Calu3 (cell line): ENCODE measurements around the gene IL9. TPM values are rescaled to one million over a fixed set of nuclear protein-coding genes. Genes with fewer than 3 reads are reported as not detected.

Experiments used
- BruUV-seq: library from RNA; stranded (reverse); fragments of 400-500 nt; replicated peaks from 2 replicates; lab custom pipeline; 2021; lab: Mats Ljungman, UMichigan
- CTCF ChIA-PET: fragments of 300-600 bp; sonication (Branson Sonifier 250); formaldehyde crosslinking; loops from one replicate; lab custom pipeline; 2022; ENCODE audit warnings: antibody characterized with exemption; lab: Charles Lee
- DNase-seq: peaks from one replicate; pipeline ENCODE4 v3.0.0; 2022
- H3K27ac Mint-ChIP-seq: one replicate; pipeline ENCODE4 v1.8.0; 2022; ENCODE audit warnings: mixed read lengths; ENCODE audit not compliant: unreplicated experiment
- H3K27me3 Mint-ChIP-seq: one replicate; pipeline ENCODE4 v1.8.0; 2022; ENCODE audit warnings: mixed read lengths; ENCODE audit not compliant: unreplicated experiment
- H3K36me3 Mint-ChIP-seq: one replicate; pipeline ENCODE4 v1.8.0; 2022; ENCODE audit warnings: mild to moderate bottlenecking, moderate library complexity, mixed read lengths; ENCODE audit not compliant: insufficient read depth, unreplicated experiment
- H3K4me1 Mint-ChIP-seq: one replicate; pipeline ENCODE4 v1.8.0; 2022; ENCODE audit warnings: mild to moderate bottlenecking, low read depth, mixed read lengths; ENCODE audit not compliant: unreplicated experiment
- H3K4me3 Mint-ChIP-seq: one replicate; pipeline ENCODE4 v1.8.0; 2022; ENCODE audit warnings: mild to moderate bottlenecking, low read depth, moderate library complexity, mixed read lengths; ENCODE audit not compliant: unreplicated experiment
- H3K9me3 Mint-ChIP-seq: one replicate; pipeline ENCODE4 v1.8.0; 2022; ENCODE audit warnings: low read depth, mixed read lengths; ENCODE audit not compliant: unreplicated experiment
- CTCF ChIP-seq: fragments of 200-600 bp; IDR thresholded peaks from one replicate; pipeline ENCODE4 v1.8.0; 2022; ENCODE audit warnings: antibody characterized with exemption; ENCODE audit not compliant: unreplicated experiment
- intact Hi-C: fragments of 100-400 bp; cut with micrococcal nuclease; formaldehyde crosslinking; loops from one replicate; pipeline ENCODE4 v1.10.0; 2022; ENCODE audit not compliant: unreplicated experiment
- total RNA-seq: library from RNA; stranded (reverse); gene quantifications from 2 replicates; pipeline ENCODE4 v1.2.3, GENCODE V29; 2022

Gene IL9
- total RNA-seq, 1 experiment from 2014 or later = not detected

- Mint-ChIP-seq H3K9me3 (peaks cover 2% of the 10 kb centered on the region), H3K27ac (no peak overlapping the region), H3K4me3 (peak overlapping the region; percentile 77), H3K27me3 (peaks cover 17% of the 10 kb centered on the region), H3K36me3 (peaks cover 13% of the 10 kb centered on the region), H3K4me1 (no peaks in the 10 kb centered on the region)
- no peak for DNase-seq
- BruUV-seq = no TSS peak
- no peak for TF ChIP-seq CTCF
- intact Hi-C loops = no loop called here
- CTCF ChIA-PET = no interaction called here
These were observed 35.3 kb upstream of the IL9 start for GRCh38 chr5:135930949-135931295.

- H3K27me3 Mint-ChIP-seq = peaks cover 23% of the 10 kb centered on the region
- CTCF ChIA-PET = interaction anchor here (1.0 kb wide), 1 partner anchor 39 kb away, joined by 3 read pairs; no protein-coding TSS in a partner anchor
- no peak overlapping the region for H3K27ac Mint-ChIP-seq
- BruUV-seq = no TSS peak
- peaks cover 13% of the 10 kb centered on the region for H3K36me3 Mint-ChIP-seq
- peak; percentile 58 for DNase-seq
- TF ChIP-seq CTCF = no peak
- intact Hi-C loops = no loop called here
- peaks cover 2% of the 10 kb centered on the region for H3K9me3 Mint-ChIP-seq
- H3K4me1 Mint-ChIP-seq = no peaks in the 10 kb centered on the region
- peak overlapping the region; percentile 77 for H3K4me3 Mint-ChIP-seq
These were observed 34.6 kb upstream of the IL9 start for GRCh38 chr5:135930029-135930948.

GRCh38 chr5:135921388-135921787, 25.7 kb upstream of the IL9 start:
- TF ChIP-seq CTCF = no peak
- Mint-ChIP-seq H3K27ac (no peak overlapping the region), H3K9me3 (no peaks in the 10 kb centered on the region), H3K36me3 (no peaks in the 10 kb centered on the region), H3K27me3 (peaks cover 74% of the 10 kb centered on the region), H3K4me3 (no peak overlapping the region), H3K4me1 (no peaks in the 10 kb centered on the region)
- no TSS peak for BruUV-seq
- intact Hi-C loops = no loop called here
- CTCF ChIA-PET = no interaction called here
- DNase-seq = no peak

- no peak for TF ChIP-seq CTCF
- Mint-ChIP-seq H3K9me3 (no peaks in the 10 kb centered on the region), H3K4me3 (no peak overlapping the region), H3K27ac (no peak overlapping the region), H3K4me1 (no peaks in the 10 kb centered on the region), H3K36me3 (no peaks in the 10 kb centered on the region), H3K27me3 (peaks cover 74% of the 10 kb centered on the region)
- CTCF ChIA-PET = interaction anchor here (0.5 kb wide), 1 partner anchor 296 kb away, joined by 3 read pairs; no protein-coding TSS in a partner anchor
- DNase-seq = no peak
- intact Hi-C loops = no loop called here
- no TSS peak for BruUV-seq
These were observed 24.6 kb upstream of the IL9 start for GRCh38 chr5:135920199-135920598.
